Mesendoderm (in vitro differentiated cells): ENCODE results near the gene P2RX3.

ENCODE experiments used
- DNase-seq: peaks from one replicate; pipeline ENCODE4 v3.0.0; 2013
- H2AK5ac ChIP-seq: 2 replicates; pipeline ENCODE4 v1.6.1; 2013; ENCODE audit warnings: low read length, inconsistent platforms
- H2BK120ac ChIP-seq: 2 replicates; pipeline ENCODE4 v1.6.1; 2013; ENCODE audit warnings: low read depth, mild to moderate bottlenecking, low read length, moderate library complexity, mixed read lengths
- H2BK15ac ChIP-seq: replicated peaks from 2 replicates; pipeline ENCODE4 v1.6.1; 2013; ENCODE audit warnings: low read depth, mild to moderate bottlenecking, moderate library complexity
- H2BK5ac ChIP-seq: 2 replicates; pipeline ENCODE4 v1.6.1; 2013; ENCODE audit warnings: low read length, inconsistent platforms
- H3K18ac ChIP-seq: 2 replicates; pipeline ENCODE4 v1.6.1; 2013; ENCODE audit warnings: mild to moderate bottlenecking, low read length, mixed read lengths
- H3K23ac ChIP-seq: one replicate; pipeline ENCODE4 v1.6.1; 2013; ENCODE audit warnings: low read length
- H3K27ac ChIP-seq: 2 replicates; pipeline ENCODE4 v1.5.1; 2013; ENCODE audit warnings: low read depth, mild to moderate bottlenecking, inconsistent platforms, low read length, moderate library complexity
- H3K27me3 ChIP-seq: 2 replicates; pipeline ENCODE4 v1.6.1; 2013; ENCODE audit warnings: low read length, control low read depth, mild to moderate bottlenecking, inconsistent platforms; ENCODE audit not compliant: insufficient read depth, poor library complexity
- H3K36me3 ChIP-seq: 2 replicates; pipeline ENCODE4 v1.6.1; 2013; ENCODE audit warnings: low read length, inconsistent platforms; ENCODE audit not compliant: control insufficient read depth, insufficient read depth
- H3K4ac ChIP-seq: one replicate; pipeline ENCODE4 v1.6.1; 2013; ENCODE audit warnings: low read depth, mild to moderate bottlenecking, low read length, moderate library complexity
- H3K4me1 ChIP-seq: 2 replicates; pipeline ENCODE4 v1.6.1; 2013; ENCODE audit warnings: low read depth, low read length, inconsistent platforms; ENCODE audit not compliant: control insufficient read depth
- H3K4me2 ChIP-seq: 2 replicates; pipeline ENCODE4 v1.6.1; 2013; ENCODE audit warnings: low read length
- H3K4me3 ChIP-seq: 2 replicates; pipeline ENCODE4 v1.5.1; 2013; ENCODE audit warnings: mild to moderate bottlenecking, low read length
- H3K56ac ChIP-seq: one replicate; pipeline ENCODE4 v1.6.1; 2013; ENCODE audit warnings: low read length
- H3K79me1 ChIP-seq: 2 replicates; pipeline ENCODE4 v1.6.1; 2013; ENCODE audit warnings: low read length, inconsistent platforms
- H3K79me2 ChIP-seq: 2 replicates; pipeline ENCODE4 v1.6.1; 2013; ENCODE audit warnings: mild to moderate bottlenecking, low read length; ENCODE audit not compliant: control insufficient read depth, insufficient read depth
- H3K9ac ChIP-seq: 2 replicates; pipeline ENCODE4 v1.6.1; 2013; ENCODE audit warnings: low read length, inconsistent platforms
- H4K5ac ChIP-seq: one replicate; pipeline ENCODE4 v1.6.1; 2013; ENCODE audit warnings: low read length
- H4K8ac ChIP-seq: one replicate; pipeline ENCODE4 v1.6.1; 2013; ENCODE audit warnings: low read depth, mild to moderate bottlenecking, control low read depth, low read length, moderate library complexity
- WGBS: extraction: QIAGEN DNeasy Blood & Tissue Kit; methylation state at CpG from one replicate; pipeline ENCODE4 v1.1.7; 2013; ENCODE audit warnings: low lambda C conversion rate, missing lambda C conversion rate; ENCODE audit not compliant: insufficient coverage; ENCODE audit errors: extremely low coverage; 5-methylcytosine and 5-hydroxymethylcytosine counted together

The P2RX3 gene

DNA sequence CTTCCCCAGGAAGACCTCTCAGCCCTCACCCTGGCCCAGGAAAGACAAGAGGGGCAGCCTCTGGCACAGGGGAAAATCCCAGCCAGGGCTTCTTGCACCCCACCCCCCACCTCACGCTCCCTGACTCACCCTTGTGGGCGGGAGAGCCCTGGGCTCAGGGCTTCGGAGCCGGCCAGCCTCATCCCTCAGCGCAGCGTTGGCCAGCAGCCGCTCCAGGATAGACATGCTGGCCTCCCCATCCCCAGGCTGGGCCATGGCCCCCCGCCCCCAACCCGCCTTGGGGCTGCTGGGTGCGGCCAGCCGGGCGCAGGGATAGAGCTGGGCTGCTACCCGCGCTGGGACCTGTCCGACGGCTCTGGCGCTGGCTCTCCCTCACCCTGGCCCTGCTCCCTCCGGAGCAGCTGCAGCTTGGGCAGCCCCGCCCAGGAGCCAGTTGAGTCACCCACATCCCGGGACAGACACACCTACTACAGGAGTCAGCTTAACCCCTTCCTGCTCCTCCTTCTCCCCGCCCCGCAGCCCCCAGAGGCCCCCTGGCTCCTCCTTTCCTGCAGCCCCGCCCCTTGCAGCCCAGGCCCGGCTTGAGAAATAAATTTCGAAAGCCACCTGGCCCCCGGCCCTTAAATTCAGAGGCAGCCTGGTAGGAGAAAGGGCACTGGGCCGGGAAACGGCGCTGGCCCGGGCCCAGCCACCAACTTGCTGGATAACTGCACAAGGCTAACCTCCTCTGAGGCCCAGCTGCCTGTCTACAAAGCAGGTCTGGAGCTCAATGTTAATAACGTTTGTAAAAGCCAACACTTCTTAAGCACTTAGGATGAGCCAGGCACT, 26.8 kb upstream of the P2RX3 start:
- Histone ChIP-seq H3K9ac (peak overlapping the region; percentile 55), H2BK15ac (no peak overlapping the region), H3K18ac (peak overlapping the region; percentile 53), H4K8ac (no peak overlapping the region), H3K4ac (peak overlapping the region; percentile 66), H3K56ac (peak overlapping the region; percentile 89), H3K36me3 (peaks cover 22% of the 10 kb centered on the region), H3K79me1 (peaks cover 37% of the 10 kb centered on the region), H3K27me3 (no peaks in the 10 kb centered on the region), H3K27ac (peak overlapping the region; percentile 63), H2BK5ac (no peak overlapping the region), H2AK5ac (no peak overlapping the region), H3K4me2 (peak overlapping the region; percentile 21), H3K23ac (no peak overlapping the region), H3K4me3 (peak overlapping the region; percentile 16), H2BK120ac (no peak overlapping the region), H4K5ac (no peak overlapping the region), H3K79me2 (peaks cover 10% of the 10 kb centered on the region), H3K4me1 (peaks cover 13% of the 10 kb centered on the region)
- WGBS, result no CpG with 5 or more reads among the region's 31 CpGs
- DNase-seq, result peak; percentile 98

DNA sequence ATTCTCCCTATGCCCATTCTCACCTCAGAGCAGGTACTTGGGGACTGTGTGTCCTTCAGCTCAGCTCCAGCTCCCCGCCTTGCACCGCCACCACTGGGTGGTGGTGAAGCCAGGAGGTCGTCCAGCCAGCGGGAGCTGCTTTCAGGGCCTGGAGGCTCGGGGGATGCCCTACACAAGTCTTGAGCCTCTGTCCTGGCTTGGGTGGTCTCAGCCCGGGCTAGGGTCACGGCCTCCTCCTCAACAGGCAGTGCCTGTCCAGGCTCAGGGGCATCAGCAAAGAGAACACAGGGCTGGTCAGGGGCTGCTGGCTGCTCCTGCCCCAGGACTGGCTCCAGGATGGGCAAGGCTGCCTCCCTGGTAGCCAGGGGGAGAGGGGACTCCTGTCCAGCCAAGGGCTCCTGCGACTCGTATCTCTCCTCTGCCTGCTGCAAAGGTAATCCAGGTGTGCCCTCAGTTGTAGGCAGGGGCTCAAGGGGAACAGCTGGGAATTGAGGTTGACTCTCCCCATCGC, 25.6 kb upstream of the P2RX3 start:
- Histone ChIP-seq H2AK5ac (no peak overlapping the region), H3K36me3 (peaks cover 28% of the 10 kb centered on the region)
- WGBS, result no CpG with 5 or more reads among the region's 10 CpGs

DNA sequence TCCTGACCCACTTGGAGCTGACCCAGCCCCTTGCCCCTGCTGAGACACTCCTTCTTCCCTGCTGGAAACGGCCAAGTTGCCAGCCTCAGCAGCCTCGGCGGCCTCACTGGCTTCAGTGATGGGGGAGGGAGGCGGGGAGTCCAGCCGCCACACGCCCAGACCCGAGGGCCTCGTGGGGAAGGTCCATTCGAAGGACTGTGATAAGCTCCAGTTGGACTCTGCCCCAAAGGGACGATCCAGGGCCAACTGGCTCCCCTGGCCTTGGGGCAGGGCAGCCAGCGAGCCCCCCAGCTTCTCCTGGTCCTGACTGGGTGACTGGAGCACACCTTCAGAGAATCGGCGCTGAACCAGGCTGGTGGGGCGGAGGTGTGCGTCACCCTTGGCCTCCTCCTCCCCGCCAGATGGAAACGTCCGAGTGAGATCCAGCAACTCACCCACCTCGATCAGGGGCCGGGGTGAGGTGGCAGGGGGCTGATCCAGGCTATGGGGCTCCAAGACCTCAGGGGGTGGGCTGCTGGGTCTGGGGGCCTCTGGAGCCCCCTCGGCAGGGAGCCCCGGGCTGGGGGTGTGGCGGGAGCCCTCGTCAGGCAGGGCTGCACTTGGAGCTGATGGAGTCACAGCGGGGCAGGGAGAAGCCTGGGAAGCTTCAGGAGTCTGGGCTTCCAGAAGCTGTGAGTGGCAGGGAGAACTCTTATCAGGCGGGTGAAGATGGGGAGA, 24.9 kb upstream of the P2RX3 start:
- H3K79me1 ChIP-seq, result peaks cover 39% of the 10 kb centered on the region
- H3K36me3 ChIP-seq, result peaks cover 33% of the 10 kb centered on the region
- no peak overlapping the region for H3K27ac ChIP-seq
- H3K23ac ChIP-seq, result no peak overlapping the region
- no peak overlapping the region for H3K18ac ChIP-seq
- H3K4ac ChIP-seq, result no peak overlapping the region
- H4K5ac ChIP-seq, result no peak overlapping the region
- H3K79me2 ChIP-seq, result peaks cover 4% of the 10 kb centered on the region
- H3K27me3 ChIP-seq, result no peaks in the 10 kb centered on the region
- H3K4me1 ChIP-seq, result peaks cover 13% of the 10 kb centered on the region
- H3K9ac ChIP-seq, result no peak overlapping the region
- no peak overlapping the region for H2AK5ac ChIP-seq
- H3K4me3 ChIP-seq, result no peak overlapping the region
- no peak overlapping the region for H4K8ac ChIP-seq
- WGBS, result no CpG with 5 or more reads among the region's 26 CpGs
- H2BK120ac ChIP-seq, result no peak overlapping the region
- H3K4me2 ChIP-seq, result no peak overlapping the region
- DNase-seq, result no peak
- H2BK5ac ChIP-seq, result no peak overlapping the region
- H2BK15ac ChIP-seq, result no peak overlapping the region
- no peak overlapping the region for H3K56ac ChIP-seq

More for the DNA sequence above, 25.6 kb upstream of the P2RX3 start:
- Histone ChIP-seq H3K18ac (no peak overlapping the region), H2BK15ac (no peak overlapping the region), H3K79me1 (peaks cover 38% of the 10 kb centered on the region), H3K4me1 (peaks cover 13% of the 10 kb centered on the region), H3K4me2 (no peak overlapping the region), H4K8ac (no peak overlapping the region), H3K4ac (no peak overlapping the region), H3K56ac (no peak overlapping the region), H3K4me3 (no peak overlapping the region), H3K9ac (no peak overlapping the region), H4K5ac (no peak overlapping the region), H3K79me2 (peaks cover 5% of the 10 kb centered on the region), H3K27ac (no peak overlapping the region), H2BK5ac (no peak overlapping the region), H3K27me3 (no peaks in the 10 kb centered on the region), H3K23ac (no peak overlapping the region), H2BK120ac (no peak overlapping the region)
- DNase-seq, result no peak

DNA sequence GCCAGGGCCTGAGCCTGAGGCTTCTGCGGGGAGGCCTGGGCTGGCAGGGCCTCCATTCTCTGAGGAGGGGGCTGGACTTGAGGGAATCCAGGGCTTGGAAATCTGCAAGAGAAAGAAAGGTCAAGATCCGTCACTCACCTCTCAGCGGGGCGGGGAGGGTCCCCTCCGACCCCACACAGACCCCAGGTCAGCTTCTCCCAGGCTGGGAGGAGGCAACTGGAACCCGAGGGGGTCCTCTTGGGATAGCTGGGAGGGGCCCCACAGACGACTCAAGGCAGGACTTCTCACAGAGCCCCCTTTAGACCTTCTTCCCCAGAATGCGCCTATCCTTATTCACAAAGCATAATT, 24.4 kb upstream of the P2RX3 start:
- no peak overlapping the region for H3K56ac ChIP-seq
- no peak overlapping the region for H3K4me3 ChIP-seq
- no peak overlapping the region for H3K23ac ChIP-seq
- H3K27me3 ChIP-seq, result no peaks in the 10 kb centered on the region
- H4K8ac ChIP-seq, result no peak overlapping the region
- peaks cover 42% of the 10 kb centered on the region for H3K79me1 ChIP-seq
- no peak overlapping the region for H4K5ac ChIP-seq
- no CpG with 5 or more reads among the region's 8 CpGs for WGBS
- H3K4ac ChIP-seq, result no peak overlapping the region
- no peak overlapping the region for H3K18ac ChIP-seq
- peaks cover 35% of the 10 kb centered on the region for H3K36me3 ChIP-seq
- no peak overlapping the region for H2BK120ac ChIP-seq
- no peak overlapping the region for H3K4me2 ChIP-seq
- H2AK5ac ChIP-seq, result no peak overlapping the region
- H2BK5ac ChIP-seq, result no peak overlapping the region
- H3K4me1 ChIP-seq, result peaks cover 13% of the 10 kb centered on the region
- no peak for DNase-seq
- no peak overlapping the region for H2BK15ac ChIP-seq
- no peak overlapping the region for H3K27ac ChIP-seq
- peaks cover 5% of the 10 kb centered on the region for H3K79me2 ChIP-seq
- no peak overlapping the region for H3K9ac ChIP-seq

DNA sequence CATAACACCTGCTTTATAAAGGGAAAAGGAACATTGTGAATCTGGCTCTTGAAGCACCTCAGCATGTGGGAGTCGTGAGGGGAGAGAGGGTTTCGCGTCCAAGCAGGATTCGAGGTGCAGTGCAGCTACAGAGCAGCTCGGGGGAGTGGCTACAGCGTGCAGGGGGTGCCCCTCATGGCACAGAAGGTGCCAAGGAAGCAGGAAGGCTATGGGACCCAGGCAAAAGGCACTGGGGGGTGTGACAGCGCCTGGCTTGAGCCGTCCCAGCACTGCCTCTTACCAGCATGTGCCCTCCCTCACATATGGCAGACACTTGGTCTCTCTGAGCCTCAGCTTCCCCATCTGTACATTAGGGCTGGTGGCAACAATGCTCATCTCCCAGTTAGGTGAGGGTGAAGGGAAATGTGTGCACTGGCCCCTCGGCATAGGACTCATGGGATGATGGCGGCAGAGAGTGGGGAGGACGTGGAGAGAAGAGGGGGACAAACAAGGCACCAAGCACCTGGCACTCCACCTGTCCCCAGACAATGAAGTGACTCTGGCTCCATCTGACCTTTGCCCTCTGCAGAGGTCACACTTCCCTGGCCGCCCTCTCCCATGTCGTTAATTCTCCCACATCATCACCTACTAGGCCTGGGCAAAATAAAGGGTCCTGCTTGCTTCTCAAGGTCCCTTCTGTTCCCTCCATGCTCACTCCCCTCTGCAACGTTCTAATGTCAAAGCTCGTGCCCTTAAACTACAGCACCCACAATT, 23.8 kb upstream of the P2RX3 start:
- Histone ChIP-seq H2BK5ac (no peak overlapping the region), H3K18ac (no peak overlapping the region), H3K4ac (no peak overlapping the region), H2BK15ac (no peak overlapping the region), H3K9ac (no peak overlapping the region), H3K4me3 (no peak overlapping the region), H3K79me2 (peaks cover 5% of the 10 kb centered on the region), H3K79me1 (peaks cover 37% of the 10 kb centered on the region), H3K36me3 (peaks cover 32% of the 10 kb centered on the region), H3K4me2 (no peak overlapping the region), H3K27ac (no peak overlapping the region), H4K5ac (no peak overlapping the region), H3K56ac (no peak overlapping the region), H3K4me1 (peaks cover 13% of the 10 kb centered on the region), H2BK120ac (no peak overlapping the region), H3K23ac (no peak overlapping the region), H2AK5ac (no peak overlapping the region), H4K8ac (no peak overlapping the region), H3K27me3 (no peaks in the 10 kb centered on the region)
- DNase-seq, result no peak
- no CpG with 5 or more reads among the region's 15 CpGs for WGBS
